Measurements from ENCODE around the gene BCKDK. TPM values are rescaled to one million over a fixed set of nuclear protein-coding genes. Genes with fewer than 3 reads are reported as not detected.

The BCKDK gene
- total RNA-seq, 1 experiment from 2014 or later, result 60.4 TPM

GRCh38 chr16:31078597-31079341, 29.4 kb upstream of the BCKDK start:
- Histone ChIP-seq H3K4me3 (ENCODE audit: low read depth in 2 of 2, low read length in 2 of 2) (no peak overlapping the region), H3K9me3 (ENCODE audit: control insufficient read depth, insufficient read depth, low read depth, low read length) (no peaks in the 10 kb centered on the region), H3K36me3 (ENCODE audit: control insufficient read depth, insufficient read depth, low read length) (peaks cover 6% of the 10 kb centered on the region), H3K27ac (ENCODE audit: low read length) (no peak overlapping the region), H3K4me1 (ENCODE audit: control insufficient read depth, insufficient read depth, low read length) (0 out of 2 replicates have a peak, but pooled peaks cover 4% of the 10 kb centered on the region), H3K27me3 (ENCODE audit: control insufficient read depth, insufficient read depth, low read length) (no peaks in the 10 kb centered on the region)
- DNase-seq (ENCODE audit: low read depth, low spot score) (no peak), ATAC-seq (no peak)
- no TSS peak for BruUV-seq (replicated peaks)
- CTCF ChIA-PET, result no interaction called here
- in situ Hi-C loops (cut with HindIII; ENCODE audit: low pct_unique_long_range_greater_than_20kb, low sequenced_read_pairs) (no loop called here), intact Hi-C loops (cut with micrococcal nuclease; ENCODE audit: unreplicated experiment) (no loop called here)
- TF ChIP-seq POLR2AphosphoS5 (IDR thresholded peaks at IDR 0.05; ENCODE audit: low read depth, low read length) (no peak), REST (IDR thresholded peaks at IDR 0.05; ENCODE audit: insufficient read depth in 1 of 2, low read depth in 2 of 2, low read length in 1 of 2) (no peak), TCF7L2 (IDR thresholded peaks at IDR 0.05; ENCODE audit: low read depth, low read length) (no peak), SIN3A (IDR thresholded peaks at IDR 0.05; ENCODE audit: borderline replicate concordance, insufficient read depth, low read depth, low read length) (no peak), CTCF (IDR thresholded peaks at IDR 0.05) (no peak)
- POLR2A ChIA-PET, result no interaction called here

GRCh38 chr16:31079342-31079944, 28.7 kb upstream of the BCKDK start:
- H3K36me3 ChIP-seq (ENCODE audit: control insufficient read depth, insufficient read depth, low read length), result peaks cover 4% of the 10 kb centered on the region
- no peak overlapping the region for H3K4me3 ChIP-seq (ENCODE audit: low read depth in 2 of 2, low read length in 2 of 2)
- TF ChIP-seq CTCF (IDR thresholded peaks at IDR 0.05) (no peak), REST (IDR thresholded peaks at IDR 0.05; ENCODE audit: insufficient read depth in 1 of 2, low read depth in 2 of 2, low read length in 1 of 2) (no peak), SIN3A (IDR thresholded peaks at IDR 0.05; ENCODE audit: borderline replicate concordance, insufficient read depth, low read depth, low read length) (no peak), POLR2AphosphoS5 (IDR thresholded peaks at IDR 0.05; ENCODE audit: low read depth, low read length) (no peak), TCF7L2 (IDR thresholded peaks at IDR 0.05; ENCODE audit: low read depth, low read length) (no peak)
- in situ Hi-C loops (cut with HindIII; ENCODE audit: low pct_unique_long_range_greater_than_20kb, low sequenced_read_pairs) (no loop called here), intact Hi-C loops (cut with micrococcal nuclease; ENCODE audit: unreplicated experiment) (no loop called here)
- DNase-seq (ENCODE audit: low read depth, low spot score) (no peak), ATAC-seq (no peak)
- ChIA-PET POLR2A (no interaction called here), CTCF (no interaction called here)
- BruUV-seq (replicated peaks), result no TSS peak
- H3K27ac ChIP-seq (ENCODE audit: low read length), result no peak overlapping the region
- H3K9me3 ChIP-seq (ENCODE audit: control insufficient read depth, insufficient read depth, low read depth, low read length), result no peaks in the 10 kb centered on the region
- no peaks in the 10 kb centered on the region for H3K27me3 ChIP-seq (ENCODE audit: control insufficient read depth, insufficient read depth, low read length)
- 0 out of 2 replicates have a peak, but pooled peaks cover 4% of the 10 kb centered on the region for H3K4me1 ChIP-seq (ENCODE audit: control insufficient read depth, insufficient read depth, low read length)
